ENCODE data around the gene ATP1B4.

GRCh38 chrX:120367402-120368109 lies 5.7 kb downstream of the ATP1B4 start:
- TF ChIP-seq CTCF (IDR thresholded peaks at IDR 0.05) (no peak), ZFX (IDR thresholded peaks at IDR 0.05; ENCODE audit: borderline replicate concordance) (no peak)
